ENCODE results near the gene ARTN.

DNA sequence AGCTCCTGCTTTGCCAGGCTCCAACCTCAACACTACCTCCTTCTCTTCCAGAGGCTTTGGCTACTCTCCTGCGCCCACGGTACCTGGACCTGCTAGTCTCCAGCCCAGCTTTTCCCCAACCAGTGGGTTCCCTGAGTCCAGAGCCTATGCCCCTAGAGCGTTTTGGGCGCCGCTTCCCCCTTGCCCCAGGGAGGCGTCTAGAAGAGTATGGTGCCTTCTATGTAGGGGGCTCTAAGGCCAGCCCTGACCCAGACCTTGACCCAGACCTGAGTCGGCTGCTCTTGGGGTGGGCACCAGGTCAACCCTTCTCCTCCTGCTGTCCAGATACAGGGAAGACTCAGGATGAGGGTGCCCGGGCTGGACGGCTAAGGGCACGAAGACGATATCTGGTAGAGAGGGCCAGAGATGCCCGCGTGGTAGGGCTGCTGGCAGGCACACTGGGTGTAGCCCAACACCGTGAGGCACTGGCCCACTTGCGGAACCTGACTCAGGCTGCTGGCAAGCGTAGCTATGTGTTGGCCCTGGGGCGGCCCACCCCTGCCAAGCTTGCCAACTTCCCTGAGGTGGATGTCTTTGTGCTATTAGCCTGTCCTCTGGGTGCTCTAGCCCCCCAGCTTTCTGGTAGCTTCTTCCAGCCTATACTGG, 37.9 kb downstream of the ARTN start:
- TF ChIP-seq POLR2AphosphoS5 (IDR thresholded peaks at IDR 0.05) (no peak), CTCF (IDR thresholded peaks at IDR 0.05) (no peak), POLR2A (IDR thresholded peaks at IDR 0.05) (no peak)
